Activated T-cell treated with anti-CD3 and anti-CD28 coated beads, Interleukin-2, amount 50 U/mL, for 4 hours (primary cell): ENCODE results near the gene SLC22A3. TPM values are rescaled to one million over a fixed set of nuclear protein-coding genes. Genes with fewer than 3 reads are reported as not detected.
"Not testable (repeated sequence)": the region's sequence is repeated elsewhere in the genome, so short reads cannot be mapped to it uniquely, and the experiment has no call there.

Source experiments
- ATAC-seq, 2 donors: fragments of 200-7000 bp; cut with Tn5 transposase; one replicate each; pipeline ENCODE4 v1.10.0; 2021
- DNase-seq: peaks from one replicate; pipeline ENCODE4 v3.0.0-alpha.2; 2020
- H3K27me3 Mint-ChIP-seq: one replicate; pipeline ENCODE4 v1.8.0; 2021; ENCODE audit warnings: low read depth, mixed read lengths
- H3K36me3 Mint-ChIP-seq: one replicate; pipeline ENCODE4 v1.8.0; 2022; ENCODE audit warnings: mixed read lengths; ENCODE audit not compliant: insufficient read depth
- H3K4me1 Mint-ChIP-seq: one replicate; pipeline ENCODE4 v1.8.0; 2021; ENCODE audit warnings: low read depth, mixed read lengths
- H3K4me3 Mint-ChIP-seq: one replicate; pipeline ENCODE4 v1.8.0; 2021; ENCODE audit warnings: mild to moderate bottlenecking, moderate library complexity, mixed read lengths
- H3K9me3 Mint-ChIP-seq: one replicate; pipeline ENCODE4 v1.8.0; 2021; ENCODE audit warnings: mixed read lengths
- total RNA-seq, 3 donors: library from RNA; stranded (reverse); gene quantifications; one replicate each; pipeline ENCODE4 v1.2.1, GENCODE V29; 2021

SLC22A3 gene
- total RNA-seq: under 1 TPM in 2 of 3 donors, not detected in 1; 0.11 to 0.13 TPM

- ATAC-seq: peak; percentile 56 to 58
- no peak within 1 kb of the TSS for H3K4me3 Mint-ChIP-seq
These were observed at the start of gene SLC22A3 for GRCh38 chr6:160348223-160349019. Gene SLC22A3 (plus strand): TSS chr6:160348378. CDS start chr6:160348420, 42 bp downstream.

GRCh38 chr6:160299559-160299958, 48.6 kb upstream of the SLC22A3 start:
- H3K4me1 Mint-ChIP-seq: no peaks in the 10 kb centered on the region
- DNase-seq: no peak
- H3K4me3 Mint-ChIP-seq: no peak overlapping the region
- peaks cover 6% of the 10 kb centered on the region for H3K9me3 Mint-ChIP-seq
- no peaks in the 10 kb centered on the region for H3K36me3 Mint-ChIP-seq
- H3K27me3 Mint-ChIP-seq: peaks cover 1% of the 10 kb centered on the region
- no peak for ATAC-seq

More at GRCh38 chr6:160348223-160349019, at the start of gene SLC22A3:
- no peaks in the 10 kb centered on the region for H3K36me3 Mint-ChIP-seq
- no peak for DNase-seq
- H3K4me1 Mint-ChIP-seq: peaks cover 6% of the 10 kb centered on the region
- H3K9me3 Mint-ChIP-seq: no peaks in the 10 kb centered on the region
- H3K27me3 Mint-ChIP-seq: peaks cover 52% of the 10 kb centered on the region

- no peak for ATAC-seq
- Mint-ChIP-seq H3K27me3 (peaks cover 3% of the 10 kb centered on the region), H3K36me3 (no peaks in the 10 kb centered on the region), H3K4me1 (no peaks in the 10 kb centered on the region), H3K9me3 (peaks cover 6% of the 10 kb centered on the region), H3K4me3 (no peak overlapping the region)
- no peak for DNase-seq
These were observed 48.0 kb upstream of the SLC22A3 start for GRCh38 chr6:160300076-160300695.

- DNase-seq: no peak
- Mint-ChIP-seq H3K36me3 (no peaks in the 10 kb centered on the region), H3K4me3 (no peak overlapping the region)
These were observed 46.8 kb upstream of the SLC22A3 start for GRCh38 chr6:160301339-160301738.

GRCh38 chr6:160302431-160303082, 45.6 kb upstream of the SLC22A3 start:
- not testable (repeated sequence) for H3K4me3 Mint-ChIP-seq, H3K36me3 Mint-ChIP-seq, H3K4me1 Mint-ChIP-seq, DNase-seq, ATAC-seq, H3K9me3 Mint-ChIP-seq, H3K27me3 Mint-ChIP-seq

More at GRCh38 chr6:160301339-160301738, 46.8 kb upstream of the SLC22A3 start:
- Mint-ChIP-seq H3K4me1 (no peaks in the 10 kb centered on the region), H3K27me3 (peaks cover 3% of the 10 kb centered on the region), H3K9me3 (peaks cover 6% of the 10 kb centered on the region)
- ATAC-seq: no peak

- H3K36me3 Mint-ChIP-seq: no peaks in the 10 kb centered on the region
- H3K27me3 Mint-ChIP-seq: peaks cover 8% of the 10 kb centered on the region
- no peak overlapping the region for H3K4me3 Mint-ChIP-seq
- no peaks in the 10 kb centered on the region for H3K4me1 Mint-ChIP-seq
- DNase-seq: no peak
- no peak for ATAC-seq
- H3K9me3 Mint-ChIP-seq: peaks cover 7% of the 10 kb centered on the region
These were observed 44.4 kb upstream of the SLC22A3 start for GRCh38 chr6:160303806-160304205.

- Mint-ChIP-seq H3K36me3 (no peaks in the 10 kb centered on the region), H3K4me1 (no peaks in the 10 kb centered on the region), H3K27me3 (peaks cover 8% of the 10 kb centered on the region), H3K4me3 (no peak overlapping the region), H3K9me3 (peaks cover 22% of the 10 kb centered on the region)
- no peak for DNase-seq
- ATAC-seq: no peak
These were observed 42.1 kb upstream of the SLC22A3 start for GRCh38 chr6:160305926-160306713.

GRCh38 chr6:160309718-160310117, 38.5 kb upstream of the SLC22A3 start:
- H3K9me3 Mint-ChIP-seq: peaks cover 29% of the 10 kb centered on the region
- H3K27me3 Mint-ChIP-seq: peaks cover 10% of the 10 kb centered on the region
- no peaks in the 10 kb centered on the region for H3K4me1 Mint-ChIP-seq
- ATAC-seq (no peak), DNase-seq (no peak)
- no peak overlapping the region for H3K4me3 Mint-ChIP-seq
- H3K36me3 Mint-ChIP-seq: peaks cover 1% of the 10 kb centered on the region

GRCh38 chr6:160312900-160313299, 35.3 kb upstream of the SLC22A3 start:
- Mint-ChIP-seq H3K4me3 (no peak overlapping the region), H3K36me3 (peaks cover 1% of the 10 kb centered on the region), H3K27me3 (peaks cover 10% of the 10 kb centered on the region), H3K4me1 (no peaks in the 10 kb centered on the region), H3K9me3 (peaks cover 34% of the 10 kb centered on the region)
- DNase-seq (no peak), ATAC-seq (no peak)

GRCh38 chr6:160315310-160315709, 32.9 kb upstream of the SLC22A3 start:
- H3K9me3 Mint-ChIP-seq: peaks cover 22% of the 10 kb centered on the region
- peaks cover 1% of the 10 kb centered on the region for H3K36me3 Mint-ChIP-seq
- no peak for DNase-seq
- peaks cover 12% of the 10 kb centered on the region for H3K27me3 Mint-ChIP-seq
- ATAC-seq: no peak
- no peak overlapping the region for H3K4me3 Mint-ChIP-seq
- no peaks in the 10 kb centered on the region for H3K4me1 Mint-ChIP-seq

GRCh38 chr6:160316261-160316660, 31.9 kb upstream of the SLC22A3 start:
- H3K4me3 Mint-ChIP-seq: no peak overlapping the region
- H3K27me3 Mint-ChIP-seq: peaks cover 12% of the 10 kb centered on the region
- DNase-seq (no peak), ATAC-seq (no peak)
- H3K36me3 Mint-ChIP-seq: peaks cover 1% of the 10 kb centered on the region
- H3K9me3 Mint-ChIP-seq: peaks cover 23% of the 10 kb centered on the region
- H3K4me1 Mint-ChIP-seq: no peaks in the 10 kb centered on the region

- DNase-seq: no peak
- H3K4me1 Mint-ChIP-seq: no peaks in the 10 kb centered on the region
- no peaks in the 10 kb centered on the region for H3K36me3 Mint-ChIP-seq
These were observed 28.9 kb upstream of the SLC22A3 start for GRCh38 chr6:160319246-160319645.

GRCh38 chr6:160321729-160322505, 26.3 kb upstream of the SLC22A3 start:
- Mint-ChIP-seq H3K4me3 (no peak overlapping the region), H3K4me1 (no peaks in the 10 kb centered on the region), H3K36me3 (no peaks in the 10 kb centered on the region), H3K27me3 (peaks cover 7% of the 10 kb centered on the region), H3K9me3 (peaks cover 10% of the 10 kb centered on the region)
- no peak for ATAC-seq
- DNase-seq: no peak

More at GRCh38 chr6:160319246-160319645, 28.9 kb upstream of the SLC22A3 start:
- ATAC-seq: no peak
- Mint-ChIP-seq H3K9me3 (peaks cover 16% of the 10 kb centered on the region), H3K27me3 (peaks cover 8% of the 10 kb centered on the region), H3K4me3 (no peak overlapping the region)
